Progenitor cell of endocrine pancreas (in vitro differentiated cells): ENCODE results near the gene RALGPS2. TPM values are rescaled to one million over a fixed set of nuclear protein-coding genes. Genes with fewer than 3 reads are reported as not detected.

Source experiments
- DNase-seq: peaks from one replicate; pipeline ENCODE4 v3.0.0; 2021; ENCODE audit warnings: low spot score; ENCODE audit not compliant: unreplicated experiment
- H3K27ac Mint-ChIP-seq: 2 replicates; pipeline ENCODE4 v1.8.0; 2021; ENCODE audit warnings: mild to moderate bottlenecking, moderate library complexity, mixed read lengths
- H3K27me3 Mint-ChIP-seq: 2 replicates; pipeline ENCODE4 v1.8.0; 2021; ENCODE audit warnings: mixed read lengths
- H3K36me3 Mint-ChIP-seq: 2 replicates; pipeline ENCODE4 v1.8.0; 2022; ENCODE audit warnings: mixed read lengths; ENCODE audit not compliant: insufficient read depth
- H3K4me1 Mint-ChIP-seq: 2 replicates; pipeline ENCODE4 v1.8.0; 2021; ENCODE audit warnings: low read depth, mixed read lengths
- H3K4me3 Mint-ChIP-seq: 2 replicates; pipeline ENCODE4 v1.8.0; 2021; ENCODE audit warnings: low read depth, mild to moderate bottlenecking, moderate library complexity, mixed read lengths
- H3K9me3 Mint-ChIP-seq: 2 replicates; pipeline ENCODE4 v1.8.0; 2021; ENCODE audit warnings: low read depth, mixed read lengths
- CTCF ChIP-seq: fragments of 200-600 bp; sonication (generic); IDR thresholded peaks from one replicate; pipeline ENCODE4 v1.5.0; 2021; ENCODE audit warnings: antibody characterized with exemption, mild to moderate bottlenecking; ENCODE audit not compliant: unreplicated experiment
- total RNA-seq: library from RNA; stranded (reverse); gene quantifications from 2 replicates; pipeline ENCODE4 v1.2.1, GENCODE V29; 2021

RALGPS2 gene
- total RNA-seq, 1 donor from 2014 or later: 58.9 TPM

GRCh38 chr1:178796013-178796412, 71.0 kb downstream of the RALGPS2 start:
- Mint-ChIP-seq H3K27me3 (no peaks in the 10 kb centered on the region), H3K36me3 (peaks cover 22% of the 10 kb centered on the region), H3K27ac (no peak overlapping the region), H3K4me1 (no peaks in the 10 kb centered on the region), H3K9me3 (no peaks in the 10 kb centered on the region), H3K4me3 (no peak overlapping the region)
- DNase-seq: no peak
- TF ChIP-seq CTCF: no peak

GRCh38 chr1:178797590-178797989, 72.5 kb downstream of the RALGPS2 start:
- no peaks in the 10 kb centered on the region for H3K9me3 Mint-ChIP-seq
- no peak for TF ChIP-seq CTCF
- peaks cover 20% of the 10 kb centered on the region for H3K36me3 Mint-ChIP-seq
- H3K27ac Mint-ChIP-seq: no peak overlapping the region
- H3K4me3 Mint-ChIP-seq: no peak overlapping the region
- DNase-seq: no peak
- no peaks in the 10 kb centered on the region for H3K4me1 Mint-ChIP-seq
- no peaks in the 10 kb centered on the region for H3K27me3 Mint-ChIP-seq

GRCh38 chr1:178798232-178798861, 73.3 kb downstream of the RALGPS2 start:
- no peaks in the 10 kb centered on the region for H3K9me3 Mint-ChIP-seq
- H3K4me3 Mint-ChIP-seq: no peak overlapping the region
- DNase-seq: no peak
- H3K27ac Mint-ChIP-seq: no peak overlapping the region
- no peak for TF ChIP-seq CTCF
- H3K27me3 Mint-ChIP-seq: no peaks in the 10 kb centered on the region
- no peaks in the 10 kb centered on the region for H3K4me1 Mint-ChIP-seq
- H3K36me3 Mint-ChIP-seq: peaks cover 23% of the 10 kb centered on the region

- Mint-ChIP-seq H3K9me3 (no peaks in the 10 kb centered on the region), H3K4me3 (no peak overlapping the region), H3K36me3 (peaks cover 20% of the 10 kb centered on the region), H3K27me3 (no peaks in the 10 kb centered on the region), H3K27ac (no peak overlapping the region), H3K4me1 (peaks cover 5% of the 10 kb centered on the region)
- DNase-seq: no peak
- TF ChIP-seq CTCF: no peak
Measured at GRCh38 chr1:178802873-178803272, 77.8 kb downstream of the RALGPS2 start.

GRCh38 chr1:178806665-178807300, 81.7 kb downstream of the RALGPS2 start:
- Mint-ChIP-seq H3K27ac (no peak overlapping the region), H3K9me3 (no peaks in the 10 kb centered on the region), H3K27me3 (no peaks in the 10 kb centered on the region), H3K36me3 (peaks cover 13% of the 10 kb centered on the region), H3K4me3 (no peak overlapping the region), H3K4me1 (peaks cover 5% of the 10 kb centered on the region)
- DNase-seq: no peak
- no peak for TF ChIP-seq CTCF
